GM12878 (cell line): ENCODE results near the gene BZW1. TPM values are rescaled to one million over a fixed set of nuclear protein-coding genes. Genes with fewer than 3 reads are reported as not detected.

Experiments
- ATAC-seq: fragments of 200-7000 bp; cut with Tn5 transposase; 3 replicates; pipeline ENCODE4 v1.9.1; 2020; ENCODE audit warnings: mild to moderate bottlenecking, moderate library complexity
- BruUV-seq: library from RNA; stranded (reverse); fragments of 400-500 nt; replicated peaks from 2 replicates; lab custom pipeline; 2021; lab: Mats Ljungman, UMichigan
- CTCF ChIA-PET: fragments of 300-600 bp; sonication (Branson Sonifier 250); formaldehyde crosslinking; extraction: SDS; loops from one replicate; lab custom pipeline; 2021; ENCODE audit warnings: inconsistent platforms; lab: Yijun Ruan, JAX
- POLR2A ChIA-PET: fragments of 350-600 bp; formaldehyde crosslinking; extraction: SDS; loops from one replicate; lab custom pipeline; 2021; ENCODE audit warnings: inconsistent platforms; lab: Charles Lee
- RAD21 ChIA-PET: fragments of 300-600 bp; sonication (Branson Sonifier 250); formaldehyde crosslinking; loops from one replicate; lab custom pipeline; 2023; ENCODE audit warnings: antibody characterized with exemption; ENCODE audit not compliant: unreplicated experiment; lab: Charles Lee
- SMC1A ChIA-PET: fragments of 300-600 bp; sonication (Branson Sonifier 250); formaldehyde crosslinking; loops from one replicate; lab custom pipeline; 2023; ENCODE audit not compliant: unreplicated experiment, uncharacterized antibody; lab: Charles Lee
- DNase-seq: peaks from one replicate; pipeline ENCODE4 v3.0.0-alpha.2; 2011; ENCODE audit warnings: low read depth, low spot score
- FAIRE-seq: peaks from 3 replicates; lab custom pipeline; 2011; peaks lifted over from hg19 to GRCh38; lab: Jason Lieb, UNC
- H2AFZ ChIP-seq: 2 replicates; pipeline ENCODE4 v1.6.0; 2011; ENCODE audit warnings: low read depth, low read length, control low read depth; ENCODE audit not compliant: control insufficient read depth
- H3K27ac ChIP-seq: 2 replicates; pipeline ENCODE4 v1.5.1; 2011; ENCODE audit warnings: control low read depth; ENCODE audit not compliant: control insufficient read depth, insufficient read depth
- H3K27me3 ChIP-seq, 2 experiments: replicated peaks in 1 of 2; 2 replicates each; pipeline versions ENCODE4 v1.6.0 to v1.6.1; 2011; ENCODE audit warnings: low read length in 1 of 2; ENCODE audit not compliant: control insufficient read depth in 2 of 2, insufficient read depth in 2 of 2
- H3K36me3 ChIP-seq, 2 experiments: 2 replicates each; pipeline ENCODE4 v1.5.1; 2011; ENCODE audit warnings: low read length in 1 of 2; ENCODE audit not compliant: control insufficient read depth in 2 of 2, insufficient read depth in 2 of 2
- H3K4me1 ChIP-seq: 2 replicates; pipeline ENCODE4 v1.6.1; 2011; ENCODE audit warnings: mild to moderate bottlenecking, low read length, moderate library complexity, mixed read lengths; ENCODE audit not compliant: control insufficient read depth, insufficient read depth
- H3K4me2 ChIP-seq: 2 replicates; pipeline ENCODE4 v1.6.0; 2011; ENCODE audit warnings: control low read depth; ENCODE audit not compliant: control insufficient read depth, insufficient read depth
- H3K4me3 ChIP-seq: fragments of 200-600 bp; sonication (generic); 2 replicates; pipeline ENCODE4 v1.5.1; 2016
- H3K79me2 ChIP-seq: 2 replicates; pipeline ENCODE4 v1.6.0; 2011; ENCODE audit warnings: low read length; ENCODE audit not compliant: control insufficient read depth, insufficient read depth
- H3K9ac ChIP-seq: 2 replicates; pipeline ENCODE4 v1.8.0; 2011; ENCODE audit warnings: low read length, control low read depth, mixed read lengths; ENCODE audit not compliant: control insufficient read depth, insufficient read depth
- H3K9me3 ChIP-seq: replicated peaks from 3 replicates; pipeline ENCODE4 v1.5.1; 2011; ENCODE audit warnings: mild to moderate bottlenecking, low read length; ENCODE audit not compliant: control insufficient read depth, insufficient read depth
- H4K20me1 ChIP-seq: 2 replicates; pipeline ENCODE4 v1.6.0; 2011; ENCODE audit not compliant: control insufficient read depth, insufficient read depth
- CREM ChIP-seq: IDR thresholded peaks from 2 replicates; pipeline ENCODE4 v1.6.1; 2014; ENCODE audit warnings: antibody characterized with exemption, low read depth
- EZH2 ChIP-seq: IDR thresholded peaks from 2 replicates; pipeline ENCODE4 v1.6.1; 2012; ENCODE audit warnings: low read depth, mild to moderate bottlenecking, control low read depth, inconsistent platforms, low read length, borderline replicate concordance; ENCODE audit not compliant: control insufficient read depth
- MYC ChIP-seq: IDR thresholded peaks from 2 replicates; pipeline ENCODE4 v1.6.1; 2011; ENCODE audit warnings: mild to moderate bottlenecking, low read length, moderate library complexity, inconsistent platforms; ENCODE audit not compliant: insufficient read depth, insufficient replicate concordance, insufficient read length, severe bottlenecking
- RBBP5 ChIP-seq: fragments of 200-600 bp; sonication (generic); conservative IDR thresholded peaks from 2 replicates; pipeline ENCODE4 v1.6.1; 2016
- RFX5 ChIP-seq: IDR thresholded peaks from 2 replicates; pipeline ENCODE4 v1.6.1; 2011; ENCODE audit warnings: low read depth, low read length, improper control_type of control experiment
- SMAD1 ChIP-seq: fragments of 450-650 bp; IDR thresholded peaks from 2 replicates; pipeline ENCODE4 v1.6.1; 2018; ENCODE audit warnings: mild to moderate bottlenecking, low read depth; ENCODE audit not compliant: partially characterized antibody
- SREBF2 ChIP-seq: IDR thresholded peaks from 2 replicates; pipeline ENCODE4 v1.6.1; 2012; ENCODE audit warnings: mild to moderate bottlenecking, low read length
- TAF1 ChIP-seq: IDR thresholded peaks from 2 replicates; pipeline ENCODE4 v1.6.1; 2011; ENCODE audit warnings: mild to moderate bottlenecking, low read depth, low read length, borderline replicate concordance
- TCF7 ChIP-seq: IDR thresholded peaks from 2 replicates; pipeline ENCODE4 v1.6.1; 2014; ENCODE audit warnings: antibody characterized with exemption, borderline replicate concordance
- WGBS: methylation state at CpG from one replicate; pipeline ENCODE4 v1.1.6; 2016; ENCODE audit warnings: low lambda C conversion rate; ENCODE audit not compliant: insufficient replicate concordance, insufficient coverage; ENCODE audit errors: missing lambda C conversion rate; 5-methylcytosine and 5-hydroxymethylcytosine counted together
- in situ Hi-C: fragments of 300-500 bp; cut with MboI; formaldehyde crosslinking; loops from 9 replicates; pipeline ENCODE4 v1.14.3; 2018; ENCODE audit warnings: mixed read lengths
- intact Hi-C: fragments of 100-400 bp; cut with micrococcal nuclease; formaldehyde crosslinking; loops from one replicate; pipeline ENCODE4 v1.14.2; 2022; ENCODE audit not compliant: unreplicated experiment
- polyA plus RNA-seq, 11 experiments: library from polyadenylated mRNA; depleted of rRNA in 4 of 11; unstranded in 6 of 11; stranded (reverse) in 5 of 11; fragments of >200 nt; fragmentation: Nextera tagmentation in 4 of 11; fragmentation: Illumina TruSeq in 1 of 11; extraction: Ambion mirVana in 4 of 11; extraction: Trizol in 1 of 11; gene quantifications; 1 replicate in 1 of 11; 2 replicates in 10 of 11; pipeline versions ENCODE4 v1.2.1 to v1.2.3, GENCODE V29; 2011 to 2016; ENCODE audit warnings: inconsistent platforms in 2 of 11, missing spikeins in 2 of 11, low read depth in 1 of 11
- total RNA-seq, 4 experiments: library from RNA; depleted of rRNA in 3 of 4; stranded (reverse); fragments of >200 nt in 3 of 4; fragmentation: Illumina TruSeq in 1 of 4; extraction: Trizol in 1 of 4; gene quantifications; 2 replicates each; pipeline versions ENCODE4 v1.2.1 to v1.2.3, GENCODE V29; 2013 to 2021
- TF ChIP-seq, protein P1 (sequence below): fragments of 450-650 bp; IDR thresholded peaks from 2 replicates; pipeline ENCODE4 v1.6.1; 2016; ENCODE audit warnings: mild to moderate bottlenecking, moderate library complexity, borderline replicate concordance
- TF ChIP-seq, protein P2 (sequence below): fragments of 450-650 bp; formaldehyde crosslinking; IDR thresholded peaks from 2 replicates; pipeline ENCODE4 v1.4.0; 2020; ENCODE audit warnings: mild to moderate bottlenecking, moderate library complexity
- TF ChIP-seq, protein P3 (sequence below): fragments of 450-650 bp; IDR thresholded peaks from 2 replicates; pipeline ENCODE4 v1.6.1; 2017; ENCODE audit warnings: borderline replicate concordance

The BZW1 gene
- total and polyA plus RNA-seq, 10 of the 15 experiments (the other 5 are each of a cell fraction or from before 2014, with no cell fraction given): 186 to 349 (median 269) TPM

DNA sequence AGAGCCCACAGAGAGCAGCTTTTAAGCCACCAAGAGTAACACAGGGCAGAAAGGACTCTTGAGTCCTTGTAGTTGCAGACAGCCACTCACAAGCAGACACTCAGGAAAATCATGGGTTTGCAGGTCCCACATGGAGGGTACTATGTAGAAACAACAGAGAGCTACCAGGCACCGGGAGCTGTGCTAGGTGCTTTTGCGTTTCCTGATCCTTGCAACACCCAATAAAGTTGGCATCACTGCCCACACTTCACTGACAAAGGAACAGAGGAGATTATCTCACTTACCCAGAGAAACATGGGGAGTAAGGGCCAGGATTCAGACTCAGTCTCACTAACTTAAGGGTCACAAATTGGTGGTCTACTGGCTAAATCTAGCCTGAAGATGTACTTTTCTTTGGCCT, 32.5 kb upstream of the BZW1 start:
- no TSS peak for BruUV-seq

DNA sequence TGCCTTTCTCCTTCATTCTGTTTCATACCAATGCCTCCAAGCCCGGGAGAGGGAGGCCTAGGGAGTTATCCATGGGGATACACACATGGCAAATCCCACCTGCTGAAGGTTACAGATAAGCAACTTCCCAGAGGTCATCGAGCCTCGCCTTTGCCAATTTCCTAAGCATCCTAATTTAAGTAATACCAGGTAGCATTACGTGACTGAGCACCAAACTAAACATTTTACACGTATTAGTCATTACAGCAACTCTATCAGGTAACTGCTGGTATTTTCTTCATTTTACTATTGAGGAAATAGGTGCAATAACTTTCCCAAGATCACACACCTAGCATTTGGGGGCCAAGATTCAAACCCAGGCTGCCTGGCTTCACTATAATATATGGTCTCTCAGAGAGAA, 30.1 kb upstream of the BZW1 start:
- Histone ChIP-seq H3K4me2 (no peak overlapping the region), H3K79me2 (no peaks in the 10 kb centered on the region), H4K20me1 (no peaks in the 10 kb centered on the region), H2AFZ (no peak overlapping the region), H3K36me3 (no peaks in the 10 kb centered on the region), H3K9ac (no peak overlapping the region), H3K4me1 (no peaks in the 10 kb centered on the region), H3K27me3 (peaks cover 0 to 3% of the 10 kb centered on the region in 2 experiments; a peak in 2 of 4 replicates), H3K4me3 (no peak overlapping the region), H3K9me3 (no peaks in the 10 kb centered on the region), H3K27ac (no peak overlapping the region)
- FAIRE-seq (no peak), ATAC-seq (no peak), DNase-seq (no peak)
- SMC1A ChIA-PET: no interaction called here
- POLR2A ChIA-PET: no interaction called here
- CTCF ChIA-PET: interaction anchor here (0.6 kb wide), 1 partner anchor 228 kb away, joined by 3 read pairs; no protein-coding TSS in a partner anchor
- RAD21 ChIA-PET: no interaction called here
- 0% methylated on average over 5 of the region's 5 CpGs for WGBS
- in situ Hi-C loops (no loop called here), intact Hi-C loops (no loop called here)
- BruUV-seq: no TSS peak
- TF ChIP-seq, protein P1, sequence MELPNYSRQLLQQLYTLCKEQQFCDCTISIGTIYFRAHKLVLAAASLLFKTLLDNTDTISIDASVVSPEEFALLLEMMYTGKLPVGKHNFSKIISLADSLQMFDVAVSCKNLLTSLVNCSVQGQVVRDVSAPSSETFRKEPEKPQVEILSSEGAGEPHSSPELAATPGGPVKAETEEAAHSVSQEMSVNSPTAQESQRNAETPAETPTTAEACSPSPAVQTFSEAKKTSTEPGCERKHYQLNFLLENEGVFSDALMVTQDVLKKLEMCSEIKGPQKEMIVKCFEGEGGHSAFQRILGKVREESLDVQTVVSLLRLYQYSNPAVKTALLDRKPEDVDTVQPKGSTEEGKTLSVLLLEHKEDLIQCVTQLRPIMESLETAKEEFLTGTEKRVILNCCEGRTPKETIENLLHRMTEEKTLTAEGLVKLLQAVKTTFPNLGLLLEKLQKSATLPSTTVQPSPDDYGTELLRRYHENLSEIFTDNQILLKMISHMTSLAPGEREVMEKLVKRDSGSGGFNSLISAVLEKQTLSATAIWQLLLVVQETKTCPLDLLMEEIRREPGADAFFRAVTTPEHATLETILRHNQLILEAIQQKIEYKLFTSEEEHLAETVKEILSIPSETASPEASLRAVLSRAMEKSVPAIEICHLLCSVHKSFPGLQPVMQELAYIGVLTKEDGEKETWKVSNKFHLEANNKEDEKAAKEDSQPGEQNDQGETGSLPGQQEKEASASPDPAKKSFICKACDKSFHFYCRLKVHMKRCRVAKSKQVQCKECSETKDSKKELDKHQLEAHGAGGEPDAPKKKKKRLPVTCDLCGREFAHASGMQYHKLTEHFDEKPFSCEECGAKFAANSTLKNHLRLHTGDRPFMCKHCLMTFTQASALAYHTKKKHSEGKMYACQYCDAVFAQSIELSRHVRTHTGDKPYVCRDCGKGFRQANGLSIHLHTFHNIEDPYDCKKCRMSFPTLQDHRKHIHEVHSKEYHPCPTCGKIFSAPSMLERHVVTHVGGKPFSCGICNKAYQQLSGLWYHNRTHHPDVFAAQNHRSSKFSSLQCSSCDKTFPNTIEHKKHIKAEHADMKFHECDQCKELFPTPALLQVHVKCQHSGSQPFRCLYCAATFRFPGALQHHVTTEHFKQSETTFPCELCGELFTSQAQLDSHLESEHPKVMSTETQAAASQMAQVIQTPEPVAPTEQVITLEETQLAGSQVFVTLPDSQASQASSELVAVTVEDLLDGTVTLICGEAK: no peak
- TF ChIP-seq, protein P2, sequence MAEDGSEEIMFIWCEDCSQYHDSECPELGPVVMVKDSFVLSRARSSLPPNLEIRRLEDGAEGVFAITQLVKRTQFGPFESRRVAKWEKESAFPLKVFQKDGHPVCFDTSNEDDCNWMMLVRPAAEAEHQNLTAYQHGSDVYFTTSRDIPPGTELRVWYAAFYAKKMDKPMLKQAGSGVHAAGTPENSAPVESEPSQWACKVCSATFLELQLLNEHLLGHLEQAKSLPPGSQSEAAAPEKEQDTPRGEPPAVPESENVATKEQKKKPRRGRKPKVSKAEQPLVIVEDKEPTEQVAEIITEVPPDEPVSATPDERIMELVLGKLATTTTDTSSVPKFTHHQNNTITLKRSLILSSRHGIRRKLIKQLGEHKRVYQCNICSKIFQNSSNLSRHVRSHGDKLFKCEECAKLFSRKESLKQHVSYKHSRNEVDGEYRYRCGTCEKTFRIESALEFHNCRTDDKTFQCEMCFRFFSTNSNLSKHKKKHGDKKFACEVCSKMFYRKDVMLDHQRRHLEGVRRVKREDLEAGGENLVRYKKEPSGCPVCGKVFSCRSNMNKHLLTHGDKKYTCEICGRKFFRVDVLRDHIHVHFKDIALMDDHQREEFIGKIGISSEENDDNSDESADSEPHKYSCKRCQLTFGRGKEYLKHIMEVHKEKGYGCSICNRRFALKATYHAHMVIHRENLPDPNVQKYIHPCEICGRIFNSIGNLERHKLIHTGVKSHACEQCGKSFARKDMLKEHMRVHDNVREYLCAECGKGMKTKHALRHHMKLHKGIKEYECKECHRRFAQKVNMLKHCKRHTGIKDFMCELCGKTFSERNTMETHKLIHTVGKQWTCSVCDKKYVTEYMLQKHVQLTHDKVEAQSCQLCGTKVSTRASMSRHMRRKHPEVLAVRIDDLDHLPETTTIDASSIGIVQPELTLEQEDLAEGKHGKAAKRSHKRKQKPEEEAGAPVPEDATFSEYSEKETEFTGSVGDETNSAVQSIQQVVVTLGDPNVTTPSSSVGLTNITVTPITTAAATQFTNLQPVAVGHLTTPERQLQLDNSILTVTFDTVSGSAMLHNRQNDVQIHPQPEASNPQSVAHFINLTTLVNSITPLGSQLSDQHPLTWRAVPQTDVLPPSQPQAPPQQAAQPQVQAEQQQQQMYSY (CRISPR knock-in tag): no peak

More for the DNA sequence above, 32.5 kb upstream of the BZW1 start:
- Histone ChIP-seq H3K4me1 (no peaks in the 10 kb centered on the region), H2AFZ (no peak overlapping the region), H3K9ac (no peak overlapping the region), H3K27me3 (peaks cover 0 to 3% of the 10 kb centered on the region in 2 experiments; a peak in 2 of 4 replicates), H3K79me2 (no peaks in the 10 kb centered on the region), H3K9me3 (no peaks in the 10 kb centered on the region), H4K20me1 (no peaks in the 10 kb centered on the region), H3K27ac (no peak overlapping the region), H3K36me3 (no peaks in the 10 kb centered on the region), H3K4me3 (no peak overlapping the region), H3K4me2 (no peak overlapping the region)
- in situ Hi-C loops (no loop called here), intact Hi-C loops (no loop called here)
- no peak for FAIRE-seq
- ATAC-seq: no peak
- ChIA-PET CTCF (interaction anchor here (0.6 kb wide), 1 partner anchor 1772 kb away, joined by 4 read pairs; no protein-coding TSS in a partner anchor), SMC1A (no interaction called here), RAD21 (no interaction called here), POLR2A (no interaction called here)
- WGBS: 15% methylated on average over 2 of the region's 2 CpGs
- TF ChIP-seq MYC (no peak), SMAD1 (no peak), RFX5 (no peak), CREM (no peak), TCF7 (no peak), RBBP5 (no peak), EZH2 (no peak), TAF1 (no peak), SREBF2 (no peak)
- TF ChIP-seq, protein P3, sequence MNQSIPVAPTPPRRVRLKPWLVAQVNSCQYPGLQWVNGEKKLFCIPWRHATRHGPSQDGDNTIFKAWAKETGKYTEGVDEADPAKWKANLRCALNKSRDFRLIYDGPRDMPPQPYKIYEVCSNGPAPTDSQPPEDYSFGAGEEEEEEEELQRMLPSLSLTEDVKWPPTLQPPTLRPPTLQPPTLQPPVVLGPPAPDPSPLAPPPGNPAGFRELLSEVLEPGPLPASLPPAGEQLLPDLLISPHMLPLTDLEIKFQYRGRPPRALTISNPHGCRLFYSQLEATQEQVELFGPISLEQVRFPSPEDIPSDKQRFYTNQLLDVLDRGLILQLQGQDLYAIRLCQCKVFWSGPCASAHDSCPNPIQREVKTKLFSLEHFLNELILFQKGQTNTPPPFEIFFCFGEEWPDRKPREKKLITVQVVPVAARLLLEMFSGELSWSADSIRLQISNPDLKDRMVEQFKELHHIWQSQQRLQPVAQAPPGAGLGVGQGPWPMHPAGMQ: no peak
- DNase-seq: no peak
